Prostate gland (tissue), 2 donors: ENCODE data around the gene TMEM123. TPM values are rescaled to one million over a fixed set of nuclear protein-coding genes. Genes with fewer than 3 reads are reported as not detected.
"Not testable (repeated sequence)": the region's sequence is repeated elsewhere in the genome, so short reads cannot be mapped to it uniquely, and the experiment has no call there.

Experiments used
- DNase-seq: peaks from one replicate; pipeline ENCODE4 v3.0.0-alpha.2; 2019; ENCODE audit warnings: low spot score
- H3K27ac ChIP-seq, 2 donors: fragments of 200-600 bp; sonication (generic); 2 replicates each; pipeline ENCODE4 v1.5.1; 2017 to 2019
- H3K27me3 ChIP-seq: fragments of 200-600 bp; sonication (generic); replicated peaks from 2 replicates; pipeline ENCODE4 v1.5.1; 2019; ENCODE audit not compliant: insufficient read depth
- H3K36me3 ChIP-seq, 2 donors: fragments of 200-600 bp; sonication (generic); 1 replicate in 1 of 2; 2 replicates in 1 of 2; pipeline versions ENCODE4 v1.5.1 to v1.8.1; 2017 to 2019
- H3K4me1 ChIP-seq: fragments of 200-600 bp; sonication (generic); replicated peaks from 2 replicates; pipeline ENCODE4 v1.5.1; 2019
- H3K4me3 ChIP-seq, 2 donors: fragments of 200-600 bp; sonication (generic); 2 replicates each; pipeline ENCODE4 v1.5.1; 2017 to 2019
- H3K9me3 ChIP-seq: fragments of 200-600 bp; sonication (generic); 2 replicates; pipeline ENCODE4 v1.5.1; 2017
- CTCF ChIP-seq, 4 experiments: fragments of 200-600 bp in 2 of 4; fragments of 450-650 bp in 2 of 4; sonication (generic) in 2 of 4; IDR thresholded peaks; 1 replicate in 3 of 4; 2 replicates in 1 of 4; pipeline ENCODE4 v1.5.1; 2016 to 2019; ENCODE audit warnings: antibody characterized with exemption in 4 of 4, mild to moderate bottlenecking in 2 of 4, moderate library complexity in 2 of 4
- POLR2A ChIP-seq: fragments of 450-650 bp; IDR thresholded peaks from one replicate; pipeline ENCODE4 v1.6.1; 2016; ENCODE audit warnings: antibody characterized with exemption, mild to moderate bottlenecking
- POLR2AphosphoS5 ChIP-seq: sonication (generic); formaldehyde crosslinking; IDR thresholded peaks from one replicate; pipeline ENCODE4 v1.6.1; 2017; ENCODE audit warnings: antibody characterized with exemption
- WGBS: methylation state at CpG from one replicate; pipeline ENCODE4 v1.1.5; 2018; 5-methylcytosine and 5-hydroxymethylcytosine counted together
- intact Hi-C: fragments of 100-400 bp; cut with DNase I; formaldehyde crosslinking; loops from one replicate; pipeline ENCODE4 v1.14.2; 2022
- total RNA-seq, 2 donors: library from RNA; depleted of rRNA; stranded (reverse); fragments of >200 nt; gene quantifications; one replicate each; pipeline ENCODE4 v1.1.0, GENCODE V29; 2016

Gene TMEM123
- total RNA-seq, 2 donors from 2014 or later = 205 to 227 TPM

- intact Hi-C loops = no loop called here
- WGBS = 51% methylated on average over 2 of the region's 2 CpGs
- Histone ChIP-seq H3K4me1 (no peaks in the 10 kb centered on the region), H3K36me3 (peaks cover 0 to 3% of the 10 kb centered on the region in 2 donors), H3K27me3 (no peaks in the 10 kb centered on the region), H3K4me3 (no peak overlapping the region), H3K27ac (no peak overlapping the region), H3K9me3 (no peaks in the 10 kb centered on the region)
- DNase-seq = no peak
- no peak for TF ChIP-seq CTCF (IDR thresholded peaks at IDR 0.05)
- no peak for TF ChIP-seq POLR2AphosphoS5
Measured at GRCh38 chr11:102447941-102448868, 4.4 kb downstream of the TMEM123 start.

GRCh38 chr11:102447193-102447592, 5.4 kb downstream of the TMEM123 start:
- Histone ChIP-seq H3K4me1 (no peaks in the 10 kb centered on the region), H3K4me3 (no peak overlapping the region)

GRCh38 chr11:102446606-102447005, 6.0 kb downstream of the TMEM123 start:
- 60% methylated on average over 3 of the region's 3 CpGs for WGBS

More at GRCh38 chr11:102447193-102447592, 5.4 kb downstream of the TMEM123 start:
- no peaks in the 10 kb centered on the region for H3K27me3 ChIP-seq
- DNase-seq = no peak
- no peaks in the 10 kb centered on the region for H3K9me3 ChIP-seq
- TF ChIP-seq CTCF (IDR thresholded peaks at IDR 0.05) (no peak), POLR2A (no peak), POLR2AphosphoS5 (no peak)
- no peak overlapping the region for H3K27ac ChIP-seq
- intact Hi-C loops = no loop called here
- H3K36me3 ChIP-seq = peaks cover 0 to 3% of the 10 kb centered on the region in 2 donors

GRCh38 chr11:102444693-102445092, 7.9 kb downstream of the TMEM123 start:
- 89% methylated on average over 5 of the region's 5 CpGs for WGBS
- H3K36me3 ChIP-seq, H3K4me1 ChIP-seq, H3K27ac ChIP-seq, H3K27me3 ChIP-seq, H3K4me3 ChIP-seq, DNase-seq, H3K9me3 ChIP-seq, intact Hi-C loops: not testable (repeated sequence)

More at GRCh38 chr11:102446606-102447005, 6.0 kb downstream of the TMEM123 start:
- Histone ChIP-seq H3K4me3 (no peak overlapping the region), H3K36me3 (peaks cover 0 to 3% of the 10 kb centered on the region in 2 donors), H3K27me3 (no peaks in the 10 kb centered on the region), H3K4me1 (no peaks in the 10 kb centered on the region), H3K9me3 (no peaks in the 10 kb centered on the region), H3K27ac (no peak overlapping the region)
- intact Hi-C loops = no loop called here
- DNase-seq = no peak
- no peak for TF ChIP-seq CTCF (IDR thresholded peaks at IDR 0.05)
- no peak for TF ChIP-seq POLR2AphosphoS5
- TF ChIP-seq POLR2A = no peak

- H3K36me3 ChIP-seq, H3K27me3 ChIP-seq, H3K27ac ChIP-seq, H3K9me3 ChIP-seq, H3K4me3 ChIP-seq, intact Hi-C loops, H3K4me1 ChIP-seq, DNase-seq: not testable (repeated sequence)
- 69% methylated on average over 4 of the region's 4 CpGs for WGBS
Measured at GRCh38 chr11:102444142-102444541, 8.4 kb downstream of the TMEM123 start.

- H3K27ac ChIP-seq, H3K4me1 ChIP-seq, H3K36me3 ChIP-seq, DNase-seq, H3K27me3 ChIP-seq, H3K9me3 ChIP-seq, H3K4me3 ChIP-seq, intact Hi-C loops: not testable (repeated sequence)
- WGBS = 53% methylated on average over 4 of the region's 4 CpGs
Measured at GRCh38 chr11:102439063-102439363, 13.6 kb downstream of the TMEM123 start.
